Measurements from ENCODE around the gene ATP6AP1.
A peak's percentile ranks its signal among the peaks of the same experiment; 100 is the strongest.

The ATP6AP1 gene

DNA sequence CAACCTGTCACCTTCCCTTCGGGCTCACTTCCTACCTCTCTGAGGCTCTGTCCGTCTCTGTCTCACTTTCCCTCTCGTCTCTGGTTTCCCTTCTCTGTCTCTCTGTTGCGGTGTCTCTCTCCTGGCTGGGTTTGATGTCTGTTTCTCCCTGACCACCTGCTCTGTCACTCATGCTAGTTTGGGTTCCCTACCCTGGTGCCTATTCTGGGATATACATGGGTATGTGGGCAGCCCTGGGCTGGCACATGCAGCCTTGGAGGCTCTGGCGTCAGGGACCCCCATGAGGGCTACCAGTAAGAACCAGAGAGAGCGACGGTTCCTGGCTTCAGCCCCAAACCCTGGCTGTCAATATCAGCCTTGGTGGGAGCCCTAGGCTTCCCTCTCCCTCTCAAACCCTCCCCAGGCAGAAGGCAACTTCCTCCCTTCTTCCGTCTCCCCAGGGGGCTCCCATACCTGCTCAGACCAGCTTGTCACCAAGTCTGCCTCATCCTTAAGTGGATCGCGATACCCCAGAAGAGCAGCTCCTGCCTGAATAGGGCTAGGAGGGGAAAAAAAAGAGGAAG lies 19.7 kb upstream of the ATP6AP1 start:
- no peak for DNase-seq (ENCODE audit: low read depth)
- H3K4me3 ChIP-seq (ENCODE audit: low read depth, low read length) = peak overlapping the region; percentile 49
- no peak for TF ChIP-seq MYC (IDR thresholded peaks at IDR 0.05; ENCODE audit: low read depth, low read length)
- TF ChIP-seq POLR2A (IDR thresholded peaks at IDR 0.05; ENCODE audit: extremely low read depth, insufficient read length) = peak; percentile 15

DNA sequence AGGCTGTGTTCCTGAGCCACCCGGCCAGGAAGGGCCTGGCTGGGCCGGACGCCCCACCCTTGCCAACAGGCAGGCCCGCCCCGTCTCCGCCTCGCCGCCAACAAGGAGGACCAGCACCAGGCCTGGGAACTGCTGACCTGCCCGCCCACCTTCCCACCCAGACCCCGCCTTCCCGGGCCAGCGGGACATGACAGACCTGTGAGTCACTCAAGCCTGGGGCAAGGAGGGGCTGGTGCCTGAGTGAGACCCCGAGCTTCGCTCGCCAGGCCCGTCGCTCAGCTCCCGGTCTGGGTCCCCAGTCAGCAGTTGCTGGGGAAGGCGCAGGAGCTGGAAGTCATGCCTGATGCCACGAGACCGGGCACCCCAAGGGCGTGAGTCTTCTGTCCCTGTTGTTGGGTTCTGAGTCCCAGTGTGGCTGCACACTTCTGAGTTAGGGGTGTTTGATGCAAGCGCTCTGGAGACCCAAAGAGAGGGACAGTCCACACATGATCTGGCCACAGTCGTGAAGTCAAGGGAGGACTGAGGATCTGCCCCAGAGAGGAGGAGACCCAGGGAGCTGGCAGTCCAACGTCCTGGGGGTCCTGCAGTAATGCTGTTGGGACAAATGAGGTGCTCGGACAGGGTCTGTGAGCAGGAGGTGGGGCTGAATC lies 19.1 kb upstream of the ATP6AP1 start, which contains the start of gene DNASE1L1:
Gene DNASE1L1 (minus strand): TSS at position 33 of the 650 bp plus-strand sequence. CDS start 3,686 bp downstream, outside the sequence.
- DNase-seq (ENCODE audit: low read depth) = peak; percentile 93

DNA sequence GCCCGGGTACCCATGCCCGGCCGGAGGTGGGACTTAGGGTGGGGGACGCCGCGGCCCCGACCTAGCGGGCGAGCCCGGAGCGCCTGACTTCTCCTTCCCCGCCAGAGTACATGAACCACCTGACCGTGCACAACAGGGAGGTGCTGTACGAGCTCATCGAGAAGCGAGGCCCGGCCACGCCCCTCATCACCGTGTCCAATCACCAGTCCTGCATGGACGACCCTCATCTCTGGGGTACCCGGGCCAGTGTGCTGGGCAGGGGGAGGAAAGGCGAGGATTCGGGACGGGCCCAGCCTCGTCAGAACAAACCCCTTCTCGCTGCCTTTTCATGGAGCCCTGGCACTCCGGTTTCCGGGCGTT lies 16.5 kb upstream of the ATP6AP1 start:
- TF ChIP-seq MYC (IDR thresholded peaks at IDR 0.05; ENCODE audit: low read depth, low read length) (no peak), POLR2A (IDR thresholded peaks at IDR 0.05; ENCODE audit: extremely low read depth, insufficient read length) (peak; percentile 39)
- TF ChIP-seq, protein P1, sequence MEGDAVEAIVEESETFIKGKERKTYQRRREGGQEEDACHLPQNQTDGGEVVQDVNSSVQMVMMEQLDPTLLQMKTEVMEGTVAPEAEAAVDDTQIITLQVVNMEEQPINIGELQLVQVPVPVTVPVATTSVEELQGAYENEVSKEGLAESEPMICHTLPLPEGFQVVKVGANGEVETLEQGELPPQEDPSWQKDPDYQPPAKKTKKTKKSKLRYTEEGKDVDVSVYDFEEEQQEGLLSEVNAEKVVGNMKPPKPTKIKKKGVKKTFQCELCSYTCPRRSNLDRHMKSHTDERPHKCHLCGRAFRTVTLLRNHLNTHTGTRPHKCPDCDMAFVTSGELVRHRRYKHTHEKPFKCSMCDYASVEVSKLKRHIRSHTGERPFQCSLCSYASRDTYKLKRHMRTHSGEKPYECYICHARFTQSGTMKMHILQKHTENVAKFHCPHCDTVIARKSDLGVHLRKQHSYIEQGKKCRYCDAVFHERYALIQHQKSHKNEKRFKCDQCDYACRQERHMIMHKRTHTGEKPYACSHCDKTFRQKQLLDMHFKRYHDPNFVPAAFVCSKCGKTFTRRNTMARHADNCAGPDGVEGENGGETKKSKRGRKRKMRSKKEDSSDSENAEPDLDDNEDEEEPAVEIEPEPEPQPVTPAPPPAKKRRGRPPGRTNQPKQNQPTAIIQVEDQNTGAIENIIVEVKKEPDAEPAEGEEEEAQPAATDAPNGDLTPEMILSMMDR (IDR thresholded peaks at IDR 0.05; ENCODE audit: low read depth, low read length) = no peak
- TF ChIP-seq, protein P2, sequence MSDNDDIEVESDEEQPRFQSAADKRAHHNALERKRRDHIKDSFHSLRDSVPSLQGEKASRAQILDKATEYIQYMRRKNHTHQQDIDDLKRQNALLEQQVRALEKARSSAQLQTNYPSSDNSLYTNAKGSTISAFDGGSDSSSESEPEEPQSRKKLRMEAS (IDR thresholded peaks at IDR 0.05; ENCODE audit: low read depth, low read length) = no peak
- peak; percentile 71 for DNase-seq (ENCODE audit: low read depth)
- peak overlapping the region; percentile 62 for H3K4me3 ChIP-seq (ENCODE audit: low read depth, low read length)

More for the DNA sequence above, 19.1 kb upstream of the ATP6AP1 start, which contains the start of gene DNASE1L1:
- TF ChIP-seq, protein P2 (IDR thresholded peaks at IDR 0.05; ENCODE audit: low read depth, low read length) = no peak
- TF ChIP-seq, protein P1 (IDR thresholded peaks at IDR 0.05; ENCODE audit: low read depth, low read length) = no peak
- TF ChIP-seq POLR2A (IDR thresholded peaks at IDR 0.05; ENCODE audit: extremely low read depth, insufficient read length) = no peak
- no peak for TF ChIP-seq MYC (IDR thresholded peaks at IDR 0.05; ENCODE audit: low read depth, low read length)
- peak within 1 kb of the TSS; percentile 53 for H3K4me3 ChIP-seq (ENCODE audit: low read depth, low read length)

DNA sequence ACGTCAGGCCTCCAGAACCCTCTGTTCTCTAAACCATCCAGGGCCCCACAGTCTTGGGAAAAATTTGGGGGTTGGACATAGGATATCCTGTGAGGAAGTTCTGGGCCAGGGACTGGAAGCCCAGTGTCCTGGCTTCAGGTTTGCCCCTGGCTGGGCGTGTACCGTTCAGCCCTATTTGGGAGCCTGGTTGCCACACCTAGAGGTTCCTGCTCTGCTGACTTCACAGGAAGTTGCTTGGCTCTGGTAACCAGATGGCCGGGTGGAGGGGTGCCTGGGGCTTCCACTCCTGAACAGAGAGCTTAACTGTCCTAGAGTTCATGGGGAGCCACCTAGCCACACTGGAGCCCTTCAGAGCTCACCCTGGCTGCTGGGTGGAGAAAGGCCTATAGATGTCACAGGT lies 16.0 kb upstream of the ATP6AP1 start:
- TF ChIP-seq POLR2A (IDR thresholded peaks at IDR 0.05; ENCODE audit: extremely low read depth, insufficient read length) (no peak), MYC (IDR thresholded peaks at IDR 0.05; ENCODE audit: low read depth, low read length) (no peak)
- TF ChIP-seq, protein P1 (IDR thresholded peaks at IDR 0.05; ENCODE audit: low read depth, low read length) = no peak
- TF ChIP-seq, protein P2 (IDR thresholded peaks at IDR 0.05; ENCODE audit: low read depth, low read length) = no peak
- peak; percentile 71 for DNase-seq (ENCODE audit: low read depth)
- peak overlapping the region; percentile 62 for H3K4me3 ChIP-seq (ENCODE audit: low read depth, low read length)

DNA sequence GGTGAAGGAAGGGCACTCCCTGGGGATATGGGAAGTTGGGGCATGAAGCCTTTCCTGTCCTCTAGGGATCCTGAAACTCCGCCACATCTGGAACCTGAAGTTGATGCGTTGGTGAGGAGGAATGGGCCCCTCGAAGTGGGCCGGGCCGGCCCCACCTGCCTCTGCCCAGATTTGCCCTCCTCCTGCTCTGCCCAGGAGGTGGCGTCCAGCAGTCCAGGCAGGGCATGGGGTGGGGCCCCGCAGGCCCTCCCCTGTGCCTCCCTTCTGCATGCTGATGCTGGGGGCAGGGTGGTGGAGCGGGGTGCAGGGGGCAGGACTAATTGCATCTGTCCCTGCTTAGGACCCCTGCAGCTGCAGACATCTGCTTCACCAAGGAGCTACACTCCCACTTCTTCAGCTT lies 15.3 kb upstream of the ATP6AP1 start:
- TF ChIP-seq POLR2A (IDR thresholded peaks at IDR 0.05; ENCODE audit: extremely low read depth, insufficient read length) (no peak), MYC (IDR thresholded peaks at IDR 0.05; ENCODE audit: low read depth, low read length) (no peak)
- TF ChIP-seq, protein P1 (IDR thresholded peaks at IDR 0.05; ENCODE audit: low read depth, low read length) = no peak
- TF ChIP-seq, protein P2 (IDR thresholded peaks at IDR 0.05; ENCODE audit: low read depth, low read length) = no peak
- no peak overlapping the region for H3K4me3 ChIP-seq (ENCODE audit: low read depth, low read length)
- no peak for DNase-seq (ENCODE audit: low read depth)

DNA sequence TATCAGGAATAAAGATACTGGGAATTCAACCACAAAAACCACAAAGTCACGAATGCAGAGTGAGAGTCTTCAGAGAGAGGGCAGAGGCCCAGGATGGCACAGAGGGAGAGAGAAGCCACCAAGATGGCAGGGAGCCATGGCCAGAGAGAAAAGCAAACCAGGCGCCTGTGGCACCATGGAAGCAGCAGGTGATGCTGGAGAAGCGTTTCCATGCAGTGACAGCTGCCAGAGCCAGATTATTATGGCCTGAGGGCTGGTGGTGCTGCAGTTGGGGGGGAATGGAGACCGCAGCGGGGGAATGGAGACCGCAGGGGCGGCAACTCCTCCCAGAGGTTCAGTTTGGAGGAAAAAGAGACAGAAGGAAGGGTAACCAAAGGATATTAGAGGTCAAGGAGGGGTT lies 11.3 kb upstream of the ATP6AP1 start:
- no peak for DNase-seq (ENCODE audit: low read depth)
- TF ChIP-seq MYC (IDR thresholded peaks at IDR 0.05; ENCODE audit: low read depth, low read length) = no peak
- TF ChIP-seq, protein P2 (IDR thresholded peaks at IDR 0.05; ENCODE audit: low read depth, low read length) = no peak
- TF ChIP-seq POLR2A (IDR thresholded peaks at IDR 0.05; ENCODE audit: extremely low read depth, insufficient read length) = no peak
- TF ChIP-seq, protein P1 (IDR thresholded peaks at IDR 0.05; ENCODE audit: low read depth, low read length) = no peak
- H3K4me3 ChIP-seq (ENCODE audit: low read depth, low read length) = no peak overlapping the region
